Suprapubic skin (tissue), 4 donors: ENCODE results near the gene SHF.

Experiments used
- POLR2A ChIP-seq, 2 donors: fragments of 450-650 bp; IDR thresholded peaks; one replicate each; pipeline ENCODE4 v1.6.1; 2017; ENCODE audit warnings: antibody characterized with exemption in 2 of 2, mild to moderate bottlenecking in 2 of 2, moderate library complexity in 2 of 2
- POLR2AphosphoS5 ChIP-seq, 3 donors: sonication (generic); formaldehyde crosslinking; IDR thresholded peaks; one replicate each; pipeline ENCODE4 v1.6.1; 2017; ENCODE audit warnings: antibody characterized with exemption in 3 of 3
- TF ChIP-seq, protein P1 (sequence below), 2 donors: fragments of 200-600 bp in 1 of 2; fragments of 450-650 bp in 1 of 2; sonication (generic) in 1 of 2; IDR thresholded peaks; one replicate each; pipeline ENCODE4 v1.5.1; 2016 to 2019; ENCODE audit warnings: antibody characterized with exemption in 2 of 2, mild to moderate bottlenecking in 1 of 2, moderate library complexity in 1 of 2

GRCh38 chr15:45128971-45129639 lies 58.7 kb downstream of the SHF start:
- TF ChIP-seq, protein P1, sequence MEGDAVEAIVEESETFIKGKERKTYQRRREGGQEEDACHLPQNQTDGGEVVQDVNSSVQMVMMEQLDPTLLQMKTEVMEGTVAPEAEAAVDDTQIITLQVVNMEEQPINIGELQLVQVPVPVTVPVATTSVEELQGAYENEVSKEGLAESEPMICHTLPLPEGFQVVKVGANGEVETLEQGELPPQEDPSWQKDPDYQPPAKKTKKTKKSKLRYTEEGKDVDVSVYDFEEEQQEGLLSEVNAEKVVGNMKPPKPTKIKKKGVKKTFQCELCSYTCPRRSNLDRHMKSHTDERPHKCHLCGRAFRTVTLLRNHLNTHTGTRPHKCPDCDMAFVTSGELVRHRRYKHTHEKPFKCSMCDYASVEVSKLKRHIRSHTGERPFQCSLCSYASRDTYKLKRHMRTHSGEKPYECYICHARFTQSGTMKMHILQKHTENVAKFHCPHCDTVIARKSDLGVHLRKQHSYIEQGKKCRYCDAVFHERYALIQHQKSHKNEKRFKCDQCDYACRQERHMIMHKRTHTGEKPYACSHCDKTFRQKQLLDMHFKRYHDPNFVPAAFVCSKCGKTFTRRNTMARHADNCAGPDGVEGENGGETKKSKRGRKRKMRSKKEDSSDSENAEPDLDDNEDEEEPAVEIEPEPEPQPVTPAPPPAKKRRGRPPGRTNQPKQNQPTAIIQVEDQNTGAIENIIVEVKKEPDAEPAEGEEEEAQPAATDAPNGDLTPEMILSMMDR (IDR thresholded peaks at IDR 0.05): no peak
- no peak for TF ChIP-seq POLR2AphosphoS5 (IDR thresholded peaks at IDR 0.05)
- no peak for TF ChIP-seq POLR2A (IDR thresholded peaks at IDR 0.05)
